Measurements from ENCODE around the gene SNX8.

SNX8 gene

GRCh38 chr7:2264158-2264557, 50.1 kb downstream of the SNX8 start:
- no peak for DNase-seq

- no peak for DNase-seq
Measured at GRCh38 chr7:2263176-2263575, 51.1 kb downstream of the SNX8 start.

GRCh38 chr7:2261611-2262010, 52.6 kb downstream of the SNX8 start:
- DNase-seq, result no peak

- no peak for DNase-seq
Measured at GRCh38 chr7:2260820-2261219, 53.4 kb downstream of the SNX8 start.

- DNase-seq, result no peak
Measured at GRCh38 chr7:2259480-2259879, 54.8 kb downstream of the SNX8 start.

GRCh38 chr7:2258661-2259365, 55.4 kb downstream of the SNX8 start:
- DNase-seq, result no peak

GRCh38 chr7:2257651-2258050, 56.6 kb downstream of the SNX8 start:
- DNase-seq, result no peak

GRCh38 chr7:2257046-2257551, 57.1 kb downstream of the SNX8 start:
- DNase-seq, result no peak

GRCh38 chr7:2256306-2257045, 57.8 kb downstream of the SNX8 start:
- DNase-seq, result no peak

GRCh38 chr7:2255145-2256139, 58.8 kb downstream of the SNX8 start:
- DNase-seq, result no peak

- no peak for DNase-seq
Measured at GRCh38 chr7:2254429-2255144, 59.7 kb downstream of the SNX8 start.

GRCh38 chr7:2253525-2254244, 60.6 kb downstream of the SNX8 start:
- DNase-seq, result no peak

GRCh38 chr7:2253021-2253420, 61.2 kb downstream of the SNX8 start:
- DNase-seq, result no peak

- DNase-seq, result no peak
Measured at GRCh38 chr7:2251841-2252771, 62.1 kb downstream of the SNX8 start.

- DNase-seq, result no peak
Measured at GRCh38 chr7:2251381-2251780, 62.9 kb downstream of the SNX8 start.

GRCh38 chr7:2249744-2250323, 64.4 kb downstream of the SNX8 start:
- no peak for DNase-seq

- no peak for DNase-seq
Measured at GRCh38 chr7:2248984-2249694, 65.1 kb downstream of the SNX8 start.

- DNase-seq, result peak; percentile 39
Measured at GRCh38 chr7:2247141-2247995, 66.9 kb downstream of the SNX8 start.

Measured in right kidney (tissue), 1 donor.